HL-60 (cell line): ENCODE results near the gene AGR2.

ENCODE experiments used
- DNase-seq, 2 experiments: peaks; one replicate each; pipeline ENCODE4 v3.0.0-alpha.2; 2010 to 2020; ENCODE audit warnings: low read depth in 1 of 2, low spot score in 1 of 2
- H3K27ac ChIP-seq: fragments of 250-450 bp; sonication (Bioruptor Pico); replicated peaks from 2 replicates; pipeline ENCODE4 v1.5.1; 2020; ENCODE audit warnings: mild to moderate bottlenecking, moderate library complexity
- H3K27me3 ChIP-seq: fragments of 250-450 bp; sonication (Bioruptor Pico); 2 replicates; pipeline ENCODE4 v1.5.1; 2021; ENCODE audit warnings: mild to moderate bottlenecking, moderate library complexity; ENCODE audit not compliant: insufficient read depth, poor library complexity, severe bottlenecking
- H3K4me3 ChIP-seq: replicated peaks from 2 replicates; pipeline ENCODE4 v1.5.1; 2011; ENCODE audit warnings: mild to moderate bottlenecking, control low read depth, low read length; ENCODE audit not compliant: insufficient read depth
- GABPA ChIP-seq: IDR thresholded peaks from 2 replicates; pipeline ENCODE4 v1.6.1; 2012; ENCODE audit warnings: low read depth
- POLR2AphosphoS5 ChIP-seq: IDR thresholded peaks from 2 replicates; pipeline ENCODE4 v1.6.1; 2012; ENCODE audit warnings: low read depth
- REST ChIP-seq: IDR thresholded peaks from 2 replicates; pipeline ENCODE4 v1.6.1; 2012; ENCODE audit warnings: low read depth; ENCODE audit not compliant: insufficient replicate concordance
- SPI1 ChIP-seq: IDR thresholded peaks from 2 replicates; pipeline ENCODE4 v1.6.1; 2012; ENCODE audit warnings: low read depth, mild to moderate bottlenecking, borderline replicate concordance
- TF ChIP-seq, protein P1 (sequence below): IDR thresholded peaks from one replicate; pipeline ENCODE4 v1.5.1; 2011; ENCODE audit warnings: low read length, control low read depth, inconsistent platforms; ENCODE audit not compliant: insufficient read depth

The AGR2 gene

GRCh38 chr7:16745645-16746044 lies 59.2 kb downstream of the AGR2 start:
- no peak overlapping the region for H3K4me3 ChIP-seq
- TF ChIP-seq POLR2AphosphoS5, result no peak
- no peak for TF ChIP-seq SPI1
- TF ChIP-seq, protein P1, sequence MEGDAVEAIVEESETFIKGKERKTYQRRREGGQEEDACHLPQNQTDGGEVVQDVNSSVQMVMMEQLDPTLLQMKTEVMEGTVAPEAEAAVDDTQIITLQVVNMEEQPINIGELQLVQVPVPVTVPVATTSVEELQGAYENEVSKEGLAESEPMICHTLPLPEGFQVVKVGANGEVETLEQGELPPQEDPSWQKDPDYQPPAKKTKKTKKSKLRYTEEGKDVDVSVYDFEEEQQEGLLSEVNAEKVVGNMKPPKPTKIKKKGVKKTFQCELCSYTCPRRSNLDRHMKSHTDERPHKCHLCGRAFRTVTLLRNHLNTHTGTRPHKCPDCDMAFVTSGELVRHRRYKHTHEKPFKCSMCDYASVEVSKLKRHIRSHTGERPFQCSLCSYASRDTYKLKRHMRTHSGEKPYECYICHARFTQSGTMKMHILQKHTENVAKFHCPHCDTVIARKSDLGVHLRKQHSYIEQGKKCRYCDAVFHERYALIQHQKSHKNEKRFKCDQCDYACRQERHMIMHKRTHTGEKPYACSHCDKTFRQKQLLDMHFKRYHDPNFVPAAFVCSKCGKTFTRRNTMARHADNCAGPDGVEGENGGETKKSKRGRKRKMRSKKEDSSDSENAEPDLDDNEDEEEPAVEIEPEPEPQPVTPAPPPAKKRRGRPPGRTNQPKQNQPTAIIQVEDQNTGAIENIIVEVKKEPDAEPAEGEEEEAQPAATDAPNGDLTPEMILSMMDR, result no peak
- TF ChIP-seq REST, result no peak
- no peak for TF ChIP-seq GABPA
- no peak overlapping the region for H3K27ac ChIP-seq
- H3K27me3 ChIP-seq, result no peaks in the 10 kb centered on the region
- DNase-seq, result no peak

DNA sequence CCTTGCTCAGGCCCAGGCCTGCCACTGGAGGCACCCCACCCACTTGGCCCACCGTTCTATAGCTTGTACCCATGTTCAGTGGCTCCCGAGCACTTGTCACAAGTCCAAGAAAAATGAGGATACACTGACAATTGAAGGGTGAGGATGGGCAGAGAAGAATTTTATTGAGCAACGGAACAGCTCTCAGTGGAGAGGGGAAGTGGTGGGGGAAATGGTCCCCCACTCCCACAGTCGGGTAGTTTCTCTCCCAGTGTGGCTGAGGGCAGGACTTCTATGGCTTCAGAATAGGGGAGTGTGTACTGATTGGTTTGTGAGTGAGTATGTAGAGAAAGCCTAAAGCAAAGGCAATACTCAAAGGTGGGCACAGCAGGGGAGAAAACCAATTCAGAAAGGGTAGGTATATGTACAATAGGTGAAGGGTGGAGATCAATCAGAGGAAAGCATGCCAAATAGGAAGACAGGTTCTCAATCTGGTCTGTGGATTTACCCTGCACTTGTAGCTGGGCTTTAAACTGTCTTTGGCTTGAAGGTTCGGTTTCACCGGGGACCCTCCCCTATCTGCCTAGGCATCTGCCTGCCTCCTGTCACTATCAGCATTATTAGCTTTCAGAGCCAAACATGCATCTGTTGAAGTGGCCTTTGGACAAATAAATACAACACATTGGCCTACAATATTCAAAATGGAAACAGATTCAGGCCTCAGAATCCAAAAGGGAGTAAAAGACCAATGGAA lies 60.1 kb downstream of the AGR2 start:
- TF ChIP-seq SPI1 (peak; percentile 67; the same call in 1 of the 2 replicates), POLR2AphosphoS5 (no peak)
- Histone ChIP-seq H3K27ac (no peak overlapping the region), H3K4me3 (no peak overlapping the region), H3K27me3 (no peaks in the 10 kb centered on the region)
- DNase-seq, result peak in 1 of 2 experiments; percentile 11

DNA sequence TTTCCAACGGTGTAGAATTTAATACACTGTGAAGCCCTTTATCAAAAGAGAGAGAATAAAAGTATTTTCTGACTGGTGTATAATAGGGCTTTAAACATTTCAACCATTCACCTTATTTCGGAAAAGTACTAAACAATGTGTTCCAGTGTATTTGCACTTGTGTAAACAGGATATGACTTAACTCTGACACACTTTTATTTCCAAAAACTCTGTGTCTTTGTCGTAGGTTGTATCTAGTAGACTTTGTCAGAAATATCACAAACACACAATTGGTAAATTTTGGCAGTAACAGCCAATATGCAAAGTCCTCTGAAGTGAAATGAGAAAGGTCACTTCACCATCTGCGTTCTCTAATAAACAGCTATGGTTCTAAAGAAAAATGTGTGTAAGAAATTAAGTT lies 61.6 kb downstream of the AGR2 start:
- TF ChIP-seq, protein P1, result no peak
- TF ChIP-seq REST, result no peak
- TF ChIP-seq SPI1, result no peak
- no peak for TF ChIP-seq POLR2AphosphoS5
- TF ChIP-seq GABPA, result no peak
- no peak for DNase-seq
- Histone ChIP-seq H3K27me3 (no peaks in the 10 kb centered on the region), H3K4me3 (no peak overlapping the region), H3K27ac (no peak overlapping the region)

GRCh38 chr7:16742547-16742946 lies 62.3 kb downstream of the AGR2 start:
- no peak for DNase-seq
- TF ChIP-seq, protein P1, result no peak
- TF ChIP-seq POLR2AphosphoS5, result no peak
- TF ChIP-seq REST, result no peak

More at GRCh38 chr7:16742547-16742946, 62.3 kb downstream of the AGR2 start:
- no peak overlapping the region for H3K27ac ChIP-seq
- no peak overlapping the region for H3K4me3 ChIP-seq
- no peaks in the 10 kb centered on the region for H3K27me3 ChIP-seq
